ENCODE data around the gene OR2A25.

Gene OR2A25

DNA sequence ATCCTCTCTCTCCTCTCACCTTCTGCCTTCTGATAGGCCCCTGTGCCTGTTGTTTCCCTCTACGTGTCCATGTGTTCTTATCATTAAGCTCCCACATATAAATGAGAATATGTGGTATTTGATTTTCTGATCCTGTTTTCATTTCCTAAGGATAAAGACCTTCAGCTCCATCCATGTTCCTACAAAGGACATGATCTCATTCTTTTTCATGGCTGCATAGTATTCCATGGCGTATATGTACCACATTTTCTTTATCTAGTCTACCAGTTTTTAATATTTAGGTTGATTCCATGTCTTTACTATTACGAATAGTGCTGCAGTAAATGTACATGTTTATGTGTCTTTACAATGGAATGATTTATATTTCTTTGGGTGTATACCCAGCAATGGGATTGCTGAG, 21.1 kb downstream of the OR2A25 start:
- TF ChIP-seq NFIC (IDR thresholded peaks at IDR 0.05) = no peak
- TF ChIP-seq REST (IDR thresholded peaks at IDR 0.05; ENCODE audit: low read depth) = no peak
- no peak for TF ChIP-seq EGR1 (IDR thresholded peaks at IDR 0.05)
- TF ChIP-seq YY1 (IDR thresholded peaks at IDR 0.05; ENCODE audit: low read depth) = no peak
- TF ChIP-seq TCF12 (IDR thresholded peaks at IDR 0.05; ENCODE audit: low read depth) = no peak
- TF ChIP-seq CREB1 (IDR thresholded peaks at IDR 0.05; ENCODE audit: low read depth) = no peak

GRCh38 chr7:144098776-144099175, 29.2 kb downstream of the OR2A25 start:
- TF ChIP-seq CEBPB (IDR thresholded peaks at IDR 0.05) = no peak
- TF ChIP-seq CREB1 (IDR thresholded peaks at IDR 0.05; ENCODE audit: low read depth) = no peak
- TF ChIP-seq FOXM1 (IDR thresholded peaks at IDR 0.05; ENCODE audit: borderline replicate concordance, low read depth) = no peak
- no peak for TF ChIP-seq RAD21 (IDR thresholded peaks at IDR 0.05; ENCODE audit: low read depth)
- TF ChIP-seq EP300 (IDR thresholded peaks at IDR 0.05; ENCODE audit: borderline replicate concordance) = no peak
- TF ChIP-seq YY1 (IDR thresholded peaks at IDR 0.05; ENCODE audit: low read depth) = no peak
- TF ChIP-seq REST (IDR thresholded peaks at IDR 0.05; ENCODE audit: low read depth) = no peak
- no peak for TF ChIP-seq EGR1 (IDR thresholded peaks at IDR 0.05)
- no peak for TF ChIP-seq TCF12 (IDR thresholded peaks at IDR 0.05; ENCODE audit: low read depth)
- TF ChIP-seq MAX (IDR thresholded peaks at IDR 0.05) = no peak
- TF ChIP-seq NFIC (IDR thresholded peaks at IDR 0.05) = no peak
- TF ChIP-seq, protein P1, sequence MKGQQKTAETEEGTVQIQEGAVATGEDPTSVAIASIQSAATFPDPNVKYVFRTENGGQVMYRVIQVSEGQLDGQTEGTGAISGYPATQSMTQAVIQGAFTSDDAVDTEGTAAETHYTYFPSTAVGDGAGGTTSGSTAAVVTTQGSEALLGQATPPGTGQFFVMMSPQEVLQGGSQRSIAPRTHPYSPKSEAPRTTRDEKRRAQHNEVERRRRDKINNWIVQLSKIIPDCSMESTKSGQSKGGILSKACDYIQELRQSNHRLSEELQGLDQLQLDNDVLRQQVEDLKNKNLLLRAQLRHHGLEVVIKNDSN (IDR thresholded peaks at IDR 0.05) = no peak
- TF ChIP-seq TAF1 (IDR thresholded peaks at IDR 0.05; ENCODE audit: low read depth) = no peak
- TF ChIP-seq ZBTB7A (IDR thresholded peaks at IDR 0.05; ENCODE audit: low read depth) = no peak
- no peak for TF ChIP-seq TEAD4 (IDR thresholded peaks at IDR 0.05)

- TF ChIP-seq MAX (IDR thresholded peaks at IDR 0.05) (no peak), FOXM1 (IDR thresholded peaks at IDR 0.05; ENCODE audit: borderline replicate concordance, low read depth) (no peak), CEBPB (IDR thresholded peaks at IDR 0.05) (no peak), NFIC (IDR thresholded peaks at IDR 0.05) (no peak), REST (IDR thresholded peaks at IDR 0.05; ENCODE audit: low read depth) (no peak), YY1 (IDR thresholded peaks at IDR 0.05; ENCODE audit: low read depth) (no peak), TAF1 (IDR thresholded peaks at IDR 0.05; ENCODE audit: low read depth) (no peak), TCF12 (IDR thresholded peaks at IDR 0.05; ENCODE audit: low read depth) (no peak), TEAD4 (IDR thresholded peaks at IDR 0.05) (no peak), EP300 (IDR thresholded peaks at IDR 0.05; ENCODE audit: borderline replicate concordance) (no peak), ZBTB7A (IDR thresholded peaks at IDR 0.05; ENCODE audit: low read depth) (no peak), EGR1 (IDR thresholded peaks at IDR 0.05) (no peak), CREB1 (IDR thresholded peaks at IDR 0.05; ENCODE audit: low read depth) (no peak), RAD21 (IDR thresholded peaks at IDR 0.05; ENCODE audit: low read depth) (no peak)
- TF ChIP-seq, protein P1 (IDR thresholded peaks at IDR 0.05) = no peak
These were observed 31.0 kb downstream of the OR2A25 start for GRCh38 chr7:144100607-144101006.

DNA sequence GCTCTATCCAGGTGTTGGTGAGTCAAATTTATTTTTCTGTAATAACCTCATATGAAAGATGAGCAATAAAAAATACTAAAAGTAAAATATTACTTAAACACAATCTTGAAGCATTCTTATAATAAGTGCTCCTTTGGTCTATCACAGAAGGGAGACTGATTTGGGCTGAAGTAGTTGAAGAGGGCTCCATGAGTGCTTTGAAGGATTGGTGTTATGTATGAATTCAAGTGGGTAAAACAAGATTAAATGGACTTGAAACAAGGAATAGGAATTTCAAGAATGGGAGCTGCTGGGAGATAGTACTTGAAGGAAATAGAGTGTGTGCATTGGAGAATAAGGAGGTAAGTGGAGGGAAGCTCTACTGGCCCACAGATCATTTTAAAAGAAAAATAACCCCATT, 32.4 kb downstream of the OR2A25 start:
- TF ChIP-seq YY1 (IDR thresholded peaks at IDR 0.05; ENCODE audit: low read depth) (no peak), RAD21 (IDR thresholded peaks at IDR 0.05; ENCODE audit: low read depth) (no peak), MAX (IDR thresholded peaks at IDR 0.05) (no peak), NFIC (IDR thresholded peaks at IDR 0.05) (no peak), FOXM1 (IDR thresholded peaks at IDR 0.05; ENCODE audit: borderline replicate concordance, low read depth) (no peak), TAF1 (IDR thresholded peaks at IDR 0.05; ENCODE audit: low read depth) (no peak), CEBPB (IDR thresholded peaks at IDR 0.05) (no peak), ZBTB7A (IDR thresholded peaks at IDR 0.05; ENCODE audit: low read depth) (no peak), EP300 (IDR thresholded peaks at IDR 0.05; ENCODE audit: borderline replicate concordance) (no peak), REST (IDR thresholded peaks at IDR 0.05; ENCODE audit: low read depth) (no peak), CREB1 (IDR thresholded peaks at IDR 0.05; ENCODE audit: low read depth) (no peak), TEAD4 (IDR thresholded peaks at IDR 0.05) (no peak)
- TF ChIP-seq, protein P1 (IDR thresholded peaks at IDR 0.05) = no peak
